ENCODE data around the gene ACSS1. TPM values are rescaled to one million over a fixed set of nuclear protein-coding genes. Genes with fewer than 3 reads are reported as not detected.

ACSS1 gene
- total RNA-seq, 6 donors from 2014 or later = 39.7 to 122 (median 58.1) TPM

DNA sequence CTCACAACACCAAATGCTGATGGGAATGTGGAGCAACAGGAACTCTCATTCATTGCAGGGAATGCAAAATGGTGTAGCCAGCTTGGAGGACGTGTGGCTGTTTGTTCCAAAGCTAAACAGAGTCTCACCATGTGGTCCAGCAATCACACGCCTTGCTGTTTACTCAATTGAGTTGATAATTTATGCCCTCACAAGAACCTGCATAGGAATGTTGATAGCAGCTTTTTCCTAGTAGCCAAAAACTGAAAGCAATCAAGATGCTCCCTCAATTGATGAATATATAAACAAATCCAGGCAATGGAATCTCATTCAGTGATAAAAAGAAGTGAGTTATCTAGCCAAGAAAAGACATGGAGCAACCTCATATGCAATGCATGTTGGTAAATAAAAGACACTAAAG lies 39.6 kb upstream of the ACSS1 start:
- TF ChIP-seq POLR2AphosphoS5 (IDR thresholded peaks at IDR 0.05) (no peak), POLR2A (IDR thresholded peaks at IDR 0.05) (no peak)
- TF ChIP-seq, protein P1, sequence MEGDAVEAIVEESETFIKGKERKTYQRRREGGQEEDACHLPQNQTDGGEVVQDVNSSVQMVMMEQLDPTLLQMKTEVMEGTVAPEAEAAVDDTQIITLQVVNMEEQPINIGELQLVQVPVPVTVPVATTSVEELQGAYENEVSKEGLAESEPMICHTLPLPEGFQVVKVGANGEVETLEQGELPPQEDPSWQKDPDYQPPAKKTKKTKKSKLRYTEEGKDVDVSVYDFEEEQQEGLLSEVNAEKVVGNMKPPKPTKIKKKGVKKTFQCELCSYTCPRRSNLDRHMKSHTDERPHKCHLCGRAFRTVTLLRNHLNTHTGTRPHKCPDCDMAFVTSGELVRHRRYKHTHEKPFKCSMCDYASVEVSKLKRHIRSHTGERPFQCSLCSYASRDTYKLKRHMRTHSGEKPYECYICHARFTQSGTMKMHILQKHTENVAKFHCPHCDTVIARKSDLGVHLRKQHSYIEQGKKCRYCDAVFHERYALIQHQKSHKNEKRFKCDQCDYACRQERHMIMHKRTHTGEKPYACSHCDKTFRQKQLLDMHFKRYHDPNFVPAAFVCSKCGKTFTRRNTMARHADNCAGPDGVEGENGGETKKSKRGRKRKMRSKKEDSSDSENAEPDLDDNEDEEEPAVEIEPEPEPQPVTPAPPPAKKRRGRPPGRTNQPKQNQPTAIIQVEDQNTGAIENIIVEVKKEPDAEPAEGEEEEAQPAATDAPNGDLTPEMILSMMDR (IDR thresholded peaks at IDR 0.05) = no peak
- Histone ChIP-seq H3K27ac (no peak overlapping the region), H3K9me3 (no peaks in the 10 kb centered on the region), H3K4me3 (no peak overlapping the region), H3K36me3 (no peaks in the 10 kb centered on the region), H3K4me1 (no peaks in the 10 kb centered on the region), H3K27me3 (no peaks in the 10 kb centered on the region)
- DNase-seq = no peak
- no peak for ATAC-seq (ENCODE audit: low FRiP score in 2 of 2)
- WGBS, 2 donors = 26 to 46% methylated on average over 2 of the region's 2 CpGs

DNA sequence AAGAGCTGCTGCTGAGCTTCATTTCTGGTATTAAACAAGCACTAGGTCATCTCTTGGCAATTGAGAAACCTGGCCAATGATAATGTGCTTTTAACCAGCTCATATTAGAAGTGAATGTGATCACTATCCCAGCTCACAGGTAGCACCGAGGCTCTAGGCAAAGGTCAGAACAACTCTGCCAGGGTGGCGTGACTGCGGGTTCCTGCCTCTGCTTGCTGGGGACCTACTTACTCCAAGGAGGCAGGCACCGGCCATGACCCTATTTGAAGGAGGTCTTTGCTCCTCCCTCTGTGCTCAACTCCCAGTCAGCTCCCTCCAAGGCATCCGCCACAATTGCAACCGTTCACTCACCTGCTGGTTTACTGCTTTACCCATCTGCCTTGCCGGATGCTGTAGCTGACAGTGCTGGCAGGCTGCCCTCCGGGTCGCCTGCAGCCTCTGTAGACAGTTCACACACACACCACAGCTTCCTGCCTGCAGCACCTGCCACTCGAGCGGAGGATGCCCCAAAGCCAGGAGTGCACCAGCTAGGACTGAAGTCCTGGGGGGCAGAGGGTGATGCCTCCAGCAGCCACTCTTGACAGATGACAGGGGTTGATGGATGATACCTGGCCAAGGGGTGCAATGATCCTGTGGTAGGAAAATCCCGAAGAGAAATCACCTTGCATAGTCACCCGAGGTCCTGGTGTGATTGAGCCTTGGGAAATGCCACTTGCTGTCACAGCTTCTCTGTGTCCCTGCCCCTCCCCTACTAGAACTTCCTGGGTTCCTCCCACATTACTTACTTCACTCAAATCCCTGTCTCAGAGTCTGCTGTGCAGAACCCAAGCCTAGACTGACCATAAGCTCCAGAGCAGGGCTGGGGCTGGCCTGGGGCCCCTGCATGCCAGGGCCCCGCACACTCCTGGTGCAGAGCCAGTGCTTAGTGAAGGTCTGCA lies 32.8 kb upstream of the ACSS1 start:
- DNase-seq (peak; percentile 37 to 74), ATAC-seq (ENCODE audit: low FRiP score in 2 of 2) (peak; percentile 50 to 57)
- H3K9me3 ChIP-seq = no peaks in the 10 kb centered on the region
- WGBS, 2 donors = 38 to 43% methylated on average over 9 to 14 of the region's 14 CpGs
- no peaks in the 10 kb centered on the region for H3K4me1 ChIP-seq
- no peak overlapping the region for H3K4me3 ChIP-seq
- peaks cover 0 to 4% (median 0%) of the 10 kb centered on the region in 4 donors for H3K27me3 ChIP-seq
- no peak overlapping the region for H3K27ac ChIP-seq
- no peaks in the 10 kb centered on the region for H3K36me3 ChIP-seq
- TF ChIP-seq POLR2AphosphoS5 (IDR thresholded peaks at IDR 0.05) = no peak
- no peak for TF ChIP-seq EP300 (IDR thresholded peaks at IDR 0.05)
- TF ChIP-seq POLR2A (IDR thresholded peaks at IDR 0.05) = no peak
- TF ChIP-seq, protein P1 (IDR thresholded peaks at IDR 0.05) = no peak

DNA sequence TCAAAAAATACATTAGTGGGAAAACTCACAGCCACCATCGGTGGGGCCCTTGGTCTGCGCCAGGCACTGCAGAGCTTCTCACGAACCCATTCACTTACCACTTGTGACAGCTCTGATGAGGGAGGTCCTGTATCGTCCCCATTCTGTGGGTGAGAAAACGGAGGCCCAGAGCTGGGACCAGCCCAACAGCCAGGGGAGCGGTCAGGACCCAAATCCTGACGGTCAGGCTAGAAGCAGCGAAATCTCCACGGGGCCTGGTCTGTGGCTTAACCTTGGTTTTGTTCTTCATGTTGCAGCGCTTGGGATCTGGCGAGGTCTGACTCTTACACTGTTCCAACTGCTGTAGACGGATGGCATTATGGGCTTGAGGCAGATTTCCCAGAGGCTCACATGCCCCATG lies 31.7 kb upstream of the ACSS1 start:
- 86 to 91% methylated on average over 8 to 12 of the region's 12 CpGs for WGBS, 2 donors
- H3K27me3 ChIP-seq = peaks cover 0 to 13% (median 3%) of the 10 kb centered on the region in 4 donors

DNA sequence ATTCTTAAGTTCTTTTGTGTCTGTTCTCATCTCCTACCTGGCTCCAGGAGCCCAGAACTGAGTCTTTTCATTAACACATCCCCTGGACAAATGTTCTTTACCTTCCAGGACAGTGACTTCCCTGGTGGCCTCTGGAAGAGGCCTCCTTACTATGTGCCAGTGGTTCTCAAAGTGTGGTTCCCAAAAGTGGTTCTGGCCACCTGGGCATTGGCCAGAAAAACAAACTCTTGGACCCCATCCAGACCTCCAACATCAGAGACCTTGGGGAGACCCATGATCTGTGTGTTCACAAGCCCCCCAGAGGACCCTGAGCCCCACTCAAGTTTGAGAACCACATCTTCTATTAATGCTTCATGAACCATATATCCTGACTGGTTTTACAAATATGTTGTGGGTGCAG lies 31.2 kb upstream of the ACSS1 start:
- TF ChIP-seq POLR2AphosphoS5 (IDR thresholded peaks at IDR 0.05) (no peak), EP300 (IDR thresholded peaks at IDR 0.05) (no peak), POLR2A (IDR thresholded peaks at IDR 0.05) (no peak)
- TF ChIP-seq, protein P1 (IDR thresholded peaks at IDR 0.05) = no peak
- ATAC-seq (ENCODE audit: low FRiP score in 2 of 2) = no peak
- H3K9me3 ChIP-seq = no peaks in the 10 kb centered on the region
- no peak overlapping the region for H3K4me3 ChIP-seq
- peaks cover 0 to 10% (median 1%) of the 10 kb centered on the region in 4 donors for H3K4me1 ChIP-seq
- no peak for DNase-seq
- H3K27ac ChIP-seq = no peak overlapping the region
- H3K36me3 ChIP-seq = no peaks in the 10 kb centered on the region
- peaks cover 0 to 18% (median 6%) of the 10 kb centered on the region in 4 donors for H3K27me3 ChIP-seq

More for the DNA sequence above, 31.7 kb upstream of the ACSS1 start:
- H3K4me3 ChIP-seq = no peak overlapping the region
- H3K4me1 ChIP-seq = peaks cover 0 to 4% (median under 1%) of the 10 kb centered on the region in 4 donors
- no peaks in the 10 kb centered on the region for H3K36me3 ChIP-seq
- DNase-seq (no peak), ATAC-seq (ENCODE audit: low FRiP score in 2 of 2) (no peak)
- TF ChIP-seq POLR2AphosphoS5 (IDR thresholded peaks at IDR 0.05) = no peak
- TF ChIP-seq, protein P1 (IDR thresholded peaks at IDR 0.05) = no peak
- no peak for TF ChIP-seq EP300 (IDR thresholded peaks at IDR 0.05)
- no peak for TF ChIP-seq POLR2A (IDR thresholded peaks at IDR 0.05)
- H3K9me3 ChIP-seq = no peaks in the 10 kb centered on the region
- no peak overlapping the region for H3K27ac ChIP-seq

Measured in upper lobe of left lung (tissue), 6 donors.